Activated CD4-positive, CD25-positive, alpha-beta regulatory T cell treated with anti-CD3 and anti-CD28 coated beads, Interleukin-2, amount 50 U/mL, for 72 hours (primary cell): Measurements from ENCODE around the gene NSUN6.
"Not testable (repeated sequence)": the region's sequence is repeated elsewhere in the genome, so short reads cannot be mapped to it uniquely, and the experiment has no call there.

Experiments used
- DNase-seq: peaks from one replicate; pipeline ENCODE4 v3.0.0; 2021

Gene NSUN6

GRCh38 chr10:18607503-18608378, 43.6 kb downstream of the NSUN6 start:
- DNase-seq, result no peak

- DNase-seq, result no peak
Observed at GRCh38 chr10:18606051-18606695, 45.2 kb downstream of the NSUN6 start.

GRCh38 chr10:18601321-18601720, 50.1 kb downstream of the NSUN6 start:
- no peak for DNase-seq

- no peak for DNase-seq
Observed at GRCh38 chr10:18599392-18599791, 52.0 kb downstream of the NSUN6 start.

- no peak for DNase-seq
Observed at GRCh38 chr10:18594574-18595156, 56.7 kb downstream of the NSUN6 start.

- DNase-seq, result not testable (repeated sequence)
Observed at GRCh38 chr10:18591141-18591540, 60.2 kb downstream of the NSUN6 start.

- DNase-seq, result not testable (repeated sequence)
Observed at GRCh38 chr10:18586637-18587036, 64.8 kb downstream of the NSUN6 start.

GRCh38 chr10:18583575-18584270, 67.7 kb downstream of the NSUN6 start:
- no peak for DNase-seq

GRCh38 chr10:18582803-18583202, 68.6 kb downstream of the NSUN6 start:
- no peak for DNase-seq

GRCh38 chr10:18577823-18578685, 73.3 kb downstream of the NSUN6 start:
- no peak for DNase-seq

GRCh38 chr10:18576586-18576985, 74.8 kb downstream of the NSUN6 start:
- DNase-seq, result no peak

GRCh38 chr10:18572959-18573561, 78.3 kb downstream of the NSUN6 start:
- DNase-seq, result no peak

GRCh38 chr10:18571780-18572179, 79.6 kb downstream of the NSUN6 start:
- DNase-seq, result no peak

- no peak for DNase-seq
Observed at GRCh38 chr10:18571076-18571475, 80.3 kb downstream of the NSUN6 start.

GRCh38 chr10:18570386-18570785, 81.0 kb downstream of the NSUN6 start:
- not testable (repeated sequence) for DNase-seq

GRCh38 chr10:18567343-18567856, 84.0 kb downstream of the NSUN6 start:
- no peak for DNase-seq

GRCh38 chr10:18566177-18566576, 85.2 kb downstream of the NSUN6 start:
- no peak for DNase-seq

GRCh38 chr10:18565006-18565405, 86.4 kb downstream of the NSUN6 start:
- no peak for DNase-seq

GRCh38 chr10:18563003-18563726, 88.2 kb downstream of the NSUN6 start:
- DNase-seq, result no peak

GRCh38 chr10:18561861-18562551, 89.4 kb downstream of the NSUN6 start:
- no peak for DNase-seq
